ENCODE measurements around the gene LRP8. TPM values are rescaled to one million over a fixed set of nuclear protein-coding genes. Genes with fewer than 3 reads are reported as not detected.

The LRP8 gene
- total RNA-seq, 1 experiment from 2014 or later = 16.1 TPM

DNA sequence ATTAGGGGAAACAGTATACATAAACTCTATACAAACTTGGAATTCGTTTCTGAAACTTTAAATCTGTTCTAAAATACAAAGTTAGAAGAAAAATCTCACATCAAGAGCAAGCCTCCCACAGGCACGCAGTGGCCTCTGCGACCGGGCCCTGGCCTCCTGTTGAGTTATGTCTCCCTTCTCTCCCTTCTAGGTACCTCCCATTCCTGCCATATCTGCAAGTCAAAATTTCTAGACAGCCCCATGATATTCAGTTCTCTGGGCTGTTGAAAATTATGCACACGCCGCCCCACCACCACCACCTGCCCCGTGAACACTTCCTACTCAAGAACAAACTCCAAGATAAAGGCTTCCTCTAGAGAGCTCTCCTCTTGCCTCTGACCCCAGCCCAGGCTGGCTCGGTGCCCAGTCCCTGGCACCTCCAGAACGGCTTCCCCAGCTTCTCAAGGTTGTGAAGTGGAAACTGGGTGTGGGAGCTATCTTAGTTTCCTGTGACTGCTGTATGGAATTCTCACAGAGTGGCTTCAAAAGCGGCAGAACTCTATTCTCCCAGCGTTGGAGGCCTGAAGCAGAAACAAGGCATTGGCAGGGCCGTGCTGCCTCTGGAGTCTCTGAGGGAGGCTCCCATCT is 37.7 kb upstream of the LRP8 start:
- Histone ChIP-seq H3K27me3 (no peaks in the 10 kb centered on the region), H3K4me3 (no peak overlapping the region), H3K9me3 (no peaks in the 10 kb centered on the region), H3K36me3 (no peaks in the 10 kb centered on the region)
- no peak for DNase-seq

DNA sequence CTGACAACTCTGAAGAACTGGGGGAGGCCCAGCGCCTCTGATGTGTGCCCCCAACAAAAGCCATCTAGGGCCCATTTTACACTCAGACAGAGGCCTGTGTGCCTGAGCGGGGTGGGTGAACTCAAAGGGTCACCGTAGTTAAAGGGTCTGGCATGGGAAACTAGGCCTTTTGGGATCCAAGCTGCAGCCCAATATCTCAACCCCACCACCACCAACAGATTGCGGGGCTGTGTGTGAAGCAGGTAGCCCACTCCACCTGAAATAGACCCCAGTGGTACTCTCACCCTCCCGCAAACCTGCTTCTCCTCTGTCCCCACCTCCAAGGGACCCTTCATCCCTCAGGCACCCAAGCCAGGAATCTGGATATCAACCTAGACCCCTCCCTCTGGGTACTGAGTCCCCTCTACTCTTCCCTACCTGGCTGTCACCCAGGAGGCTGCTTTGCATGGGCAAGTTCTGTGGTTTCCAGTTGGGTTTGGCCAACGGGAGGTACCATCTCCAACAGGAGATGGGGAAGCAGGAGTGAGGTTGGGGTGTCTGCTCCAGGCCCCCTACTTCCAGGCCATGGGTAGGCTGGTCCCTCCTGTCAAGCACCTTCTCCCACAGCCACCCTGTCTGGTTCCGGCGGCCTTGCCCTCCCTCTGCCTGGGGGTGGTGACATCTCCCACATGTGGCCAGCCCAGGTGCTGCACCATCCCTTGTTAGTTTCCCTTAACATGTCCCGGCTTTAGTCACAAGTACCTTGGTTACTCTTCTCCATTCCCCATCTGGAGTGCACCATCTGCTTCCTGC is 35.2 kb upstream of the LRP8 start:
- Histone ChIP-seq H3K36me3 (no peaks in the 10 kb centered on the region), H3K4me3 (no peak overlapping the region), H3K9me3 (peaks cover 2% of the 10 kb centered on the region; the same call in 1 of the 2 replicates), H3K27me3 (no peaks in the 10 kb centered on the region)
- DNase-seq = no peak

DNA sequence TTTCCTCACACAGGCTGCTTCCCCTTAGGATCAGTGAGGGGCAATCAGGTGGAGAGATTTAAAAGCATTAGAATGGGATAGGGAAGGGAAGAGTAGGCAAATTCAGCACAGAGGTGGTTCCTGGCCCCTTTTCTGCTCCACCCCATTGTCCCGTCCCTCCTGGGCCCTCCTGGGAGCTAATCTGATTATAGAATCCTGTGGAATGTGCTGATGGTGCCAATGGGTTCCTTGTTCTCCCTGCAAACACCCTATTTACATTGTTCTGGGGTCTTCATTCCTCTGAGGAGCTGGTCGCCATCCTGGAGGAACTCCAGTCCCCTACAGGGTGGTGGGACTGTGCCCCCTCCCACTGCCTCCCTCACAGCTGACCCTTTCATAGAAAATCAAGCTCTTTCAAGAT is 34.4 kb upstream of the LRP8 start:
- H3K9me3 ChIP-seq = peaks cover 7% of the 10 kb centered on the region; the same call in 1 of the 2 replicates
- H3K36me3 ChIP-seq = no peaks in the 10 kb centered on the region
- H3K4me3 ChIP-seq = no peak overlapping the region
- H3K27me3 ChIP-seq = no peaks in the 10 kb centered on the region
- DNase-seq = no peak

DNA sequence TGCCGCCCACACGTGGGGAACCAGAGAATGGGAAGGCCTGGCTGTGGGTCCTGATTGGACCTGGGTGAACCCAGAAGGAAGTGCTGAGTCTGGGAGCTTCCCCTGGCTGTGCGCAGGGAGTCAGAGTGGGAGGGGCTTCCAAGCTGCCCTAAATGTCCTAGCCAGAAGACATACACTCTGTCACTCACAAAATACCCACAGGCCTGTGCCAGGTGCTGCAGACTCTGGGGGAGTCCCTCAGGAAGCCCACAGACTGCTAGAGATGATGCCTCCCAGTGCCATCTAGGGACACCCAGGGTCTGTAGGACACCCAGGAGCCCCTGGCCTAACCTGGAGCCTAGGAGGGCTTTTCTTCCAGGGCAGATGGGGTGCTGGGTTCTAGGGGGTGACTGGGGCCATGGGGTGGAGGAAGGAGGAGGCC is 33.7 kb upstream of the LRP8 start:
- Histone ChIP-seq H3K9me3 (peaks cover 14% of the 10 kb centered on the region), H3K27me3 (no peaks in the 10 kb centered on the region), H3K36me3 (no peaks in the 10 kb centered on the region), H3K4me3 (no peak overlapping the region)
- DNase-seq = no peak

DNA sequence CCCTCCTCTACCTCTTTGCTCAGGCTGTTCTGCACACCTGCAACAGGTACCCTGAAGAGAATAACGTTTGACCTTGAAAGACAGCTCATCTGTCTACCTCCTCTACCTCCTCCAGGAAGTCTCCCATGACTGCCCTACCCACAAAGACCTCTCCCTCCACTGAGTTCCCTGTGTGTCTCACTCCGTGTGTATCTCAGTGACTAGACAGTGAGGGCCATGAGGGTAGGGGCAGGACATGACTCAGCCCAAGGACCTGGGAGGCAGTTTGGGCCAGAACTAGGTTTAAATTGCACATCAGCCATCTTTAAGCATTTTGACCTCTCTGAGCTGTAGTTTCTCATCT is 32.0 kb upstream of the LRP8 start:
- no peaks in the 10 kb centered on the region for H3K36me3 ChIP-seq
- no peaks in the 10 kb centered on the region for H3K27me3 ChIP-seq
- no peak overlapping the region for H3K4me3 ChIP-seq
- H3K9me3 ChIP-seq = peaks cover 15% of the 10 kb centered on the region
- DNase-seq = no peak

DNA sequence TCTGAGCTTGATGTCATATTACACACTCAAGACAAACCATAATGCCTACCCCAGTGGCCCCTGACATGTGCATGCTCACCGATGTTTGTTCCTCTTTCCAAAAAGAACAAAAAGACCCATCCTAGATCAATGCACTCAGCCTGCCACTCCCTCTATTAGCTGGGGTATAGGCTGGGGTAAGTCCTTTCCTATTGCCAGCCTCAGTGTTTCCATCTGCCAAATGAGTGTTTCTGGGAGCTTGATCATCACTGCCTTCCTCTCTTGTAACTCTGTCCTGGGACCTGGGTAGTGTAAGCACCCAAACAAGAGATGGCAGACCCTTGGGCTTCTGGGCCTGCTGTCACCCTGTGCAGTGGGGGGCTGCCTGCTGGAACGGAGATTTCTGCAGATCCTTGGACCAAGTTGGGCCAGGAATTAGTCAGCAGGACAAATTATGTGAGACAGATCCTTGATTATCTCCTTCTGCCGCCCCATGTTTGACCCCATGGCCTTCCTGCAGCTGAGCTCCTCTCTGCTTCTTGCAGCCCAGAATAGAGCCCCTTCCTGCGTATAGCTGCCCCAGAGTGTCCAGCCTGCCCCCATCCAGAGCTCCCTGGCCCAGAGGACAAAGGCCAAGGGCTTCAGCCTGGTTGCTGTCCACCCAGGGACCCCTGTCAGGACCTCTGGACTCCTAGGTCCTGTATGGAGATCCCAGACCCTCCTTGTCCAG is 31.5 kb upstream of the LRP8 start:
- Histone ChIP-seq H3K4me3 (no peak overlapping the region), H3K36me3 (no peaks in the 10 kb centered on the region), H3K27me3 (no peaks in the 10 kb centered on the region), H3K9me3 (peaks cover 15% of the 10 kb centered on the region)
- no peak for DNase-seq

DNA sequence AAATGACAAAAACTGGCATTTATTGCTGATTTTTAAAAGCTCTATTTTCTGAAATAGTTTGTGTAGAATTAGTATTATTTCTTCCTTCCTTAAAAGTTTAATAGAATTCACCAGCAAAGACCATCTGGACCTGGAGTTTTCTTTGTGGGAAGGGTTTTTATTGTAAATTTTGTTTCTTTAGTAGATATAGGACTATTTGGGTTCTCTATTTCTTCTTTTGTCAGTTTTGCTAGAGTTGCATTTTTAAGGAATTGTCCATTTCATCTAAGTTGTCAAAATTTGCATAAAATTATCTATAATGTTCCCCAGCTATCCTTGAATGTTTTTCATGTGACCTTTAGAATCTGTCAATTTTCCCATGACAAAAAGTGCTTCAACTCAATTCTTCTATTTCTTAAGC is 28.8 kb upstream of the LRP8 start:
- Histone ChIP-seq H3K36me3 (no peaks in the 10 kb centered on the region), H3K4me3 (no peak overlapping the region), H3K9me3 (peaks cover 15% of the 10 kb centered on the region), H3K27me3 (no peaks in the 10 kb centered on the region)
- no peak for DNase-seq

DNA sequence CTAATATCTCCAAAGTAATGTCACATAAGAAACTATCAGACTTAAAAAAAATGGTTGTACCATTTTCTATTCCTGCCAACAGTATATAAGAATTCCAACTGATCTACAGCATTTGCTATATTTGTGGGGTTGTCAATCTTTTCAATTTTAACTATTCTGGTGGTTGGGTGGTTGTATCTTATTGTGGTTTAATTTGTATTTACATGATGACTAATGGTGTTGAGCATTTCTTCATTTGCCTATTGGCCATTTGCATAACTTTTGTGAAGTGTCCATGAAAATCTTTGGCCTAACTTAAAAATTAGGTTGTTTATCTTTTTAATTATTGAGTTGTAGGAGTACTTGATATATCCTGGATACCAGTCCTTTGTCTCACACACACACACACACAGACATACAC is 26.2 kb upstream of the LRP8 start:
- Histone ChIP-seq H3K4me3 (no peak overlapping the region), H3K27me3 (no peaks in the 10 kb centered on the region), H3K9me3 (peaks cover 15% of the 10 kb centered on the region), H3K36me3 (no peaks in the 10 kb centered on the region)
- no peak for DNase-seq

DNA sequence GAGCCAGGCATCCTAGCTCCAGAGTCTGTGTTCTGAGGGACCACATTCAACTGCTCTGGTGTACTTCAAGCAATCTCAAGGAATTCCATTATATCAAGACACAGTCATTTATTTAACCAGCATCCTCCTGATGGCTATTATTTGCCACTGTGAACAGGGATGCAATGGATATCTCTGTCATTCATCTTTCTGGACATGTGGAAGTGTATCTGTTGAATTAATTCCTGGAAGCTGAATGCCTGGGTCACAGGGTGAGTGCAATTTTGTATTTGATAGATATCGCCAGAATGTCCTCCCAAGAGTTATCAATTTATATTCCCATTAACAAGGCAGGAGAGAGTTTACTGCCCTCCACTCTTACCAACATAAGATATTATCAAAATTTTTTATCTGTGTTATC is 24.7 kb upstream of the LRP8 start:
- Histone ChIP-seq H3K27me3 (no peaks in the 10 kb centered on the region), H3K9me3 (peaks cover 11% of the 10 kb centered on the region), H3K4me3 (no peak overlapping the region), H3K36me3 (no peaks in the 10 kb centered on the region)
- no peak for DNase-seq

DNA sequence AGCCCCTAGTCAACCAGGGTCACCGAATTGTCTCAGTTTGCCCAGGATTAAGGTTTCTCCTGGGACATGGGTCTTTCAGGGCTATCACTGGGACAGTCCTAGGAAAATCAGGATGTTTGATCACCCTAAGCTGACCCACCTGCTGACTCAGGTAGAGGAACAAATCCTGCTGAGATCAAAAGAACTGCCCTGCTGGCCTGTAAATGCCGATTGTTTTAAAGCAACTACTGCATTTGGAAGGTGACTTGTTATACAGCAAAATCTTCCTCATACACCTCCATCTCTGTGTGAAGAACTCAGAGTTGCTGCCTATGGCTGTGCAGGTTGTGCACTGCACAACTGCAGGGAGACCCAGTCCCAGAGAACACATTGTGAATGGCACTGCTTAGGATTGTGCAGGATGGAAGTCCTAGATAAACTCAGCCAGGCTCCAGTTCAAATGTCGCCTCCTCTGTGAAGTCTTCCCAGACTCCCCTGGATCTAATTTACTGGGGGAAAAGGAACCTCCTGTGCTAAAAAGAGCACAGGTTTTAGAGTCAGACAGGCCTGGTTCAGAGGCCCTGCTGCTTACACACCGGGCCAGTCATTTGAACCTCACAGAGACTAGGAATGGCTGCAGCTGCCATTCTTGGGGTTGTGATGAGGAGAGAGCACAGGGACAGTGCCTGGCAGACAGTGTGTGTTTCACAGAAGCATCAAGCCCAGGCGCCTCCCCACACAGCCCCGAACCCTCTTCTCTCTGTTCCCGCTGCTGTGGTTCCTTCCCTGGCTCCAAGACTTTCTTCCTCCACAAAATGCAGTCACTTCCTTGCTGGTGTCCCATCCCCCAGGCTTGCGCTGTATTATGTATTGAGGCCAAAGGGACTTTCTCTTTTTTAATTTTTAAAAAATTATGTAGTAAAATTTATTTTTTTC is 23.2 kb upstream of the LRP8 start:
- Histone ChIP-seq H3K4me3 (no peak overlapping the region), H3K27me3 (no peaks in the 10 kb centered on the region), H3K36me3 (no peaks in the 10 kb centered on the region), H3K9me3 (no peaks in the 10 kb centered on the region; the same call in 1 of the 2 replicates)
- no peak for DNase-seq

DNA sequence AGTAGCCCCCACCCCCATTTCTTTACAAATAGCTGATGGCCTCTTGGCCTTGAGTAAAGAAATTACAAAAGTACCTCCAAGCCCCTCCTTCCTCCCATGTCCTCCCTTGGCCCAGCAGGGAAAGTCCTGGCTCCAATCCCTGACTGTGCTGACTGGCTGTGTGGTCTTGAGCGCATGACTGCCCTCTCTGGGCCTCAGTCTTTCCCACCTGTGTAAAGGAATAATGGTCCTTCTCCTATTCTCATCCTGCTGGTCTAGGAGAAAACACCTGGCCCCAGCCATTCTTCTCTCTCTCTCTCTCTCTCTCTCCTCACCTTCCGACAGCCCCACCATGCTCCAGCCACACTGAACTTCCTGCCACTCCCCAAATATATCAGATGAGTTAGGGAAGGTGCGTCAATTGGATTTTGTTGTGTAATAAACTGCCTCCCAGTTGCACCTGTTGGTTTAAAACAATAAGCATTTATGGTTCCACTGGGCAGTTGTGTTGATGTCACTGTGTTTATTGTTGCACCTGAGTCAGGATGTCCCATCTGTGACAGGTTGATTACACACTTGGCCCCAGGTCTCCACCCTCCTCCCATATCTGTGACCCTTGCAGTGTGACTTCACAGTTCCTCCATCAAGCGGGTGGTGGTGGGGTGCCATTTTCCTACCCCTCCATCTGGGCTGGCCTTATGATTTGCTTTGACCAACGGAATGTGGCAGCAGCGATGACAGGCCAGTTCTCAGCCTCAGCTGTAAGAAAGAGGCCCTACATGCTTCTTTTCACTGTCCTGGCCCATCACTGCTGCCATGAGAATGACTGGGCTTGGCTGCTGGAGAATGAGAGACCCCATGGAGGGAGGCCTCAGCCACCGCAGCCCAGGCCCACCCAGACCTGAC is 22.3 kb upstream of the LRP8 start:
- DNase-seq = no peak
- Histone ChIP-seq H3K4me3 (no peak overlapping the region), H3K9me3 (no peaks in the 10 kb centered on the region), H3K27me3 (no peaks in the 10 kb centered on the region), H3K36me3 (no peaks in the 10 kb centered on the region)

DNA sequence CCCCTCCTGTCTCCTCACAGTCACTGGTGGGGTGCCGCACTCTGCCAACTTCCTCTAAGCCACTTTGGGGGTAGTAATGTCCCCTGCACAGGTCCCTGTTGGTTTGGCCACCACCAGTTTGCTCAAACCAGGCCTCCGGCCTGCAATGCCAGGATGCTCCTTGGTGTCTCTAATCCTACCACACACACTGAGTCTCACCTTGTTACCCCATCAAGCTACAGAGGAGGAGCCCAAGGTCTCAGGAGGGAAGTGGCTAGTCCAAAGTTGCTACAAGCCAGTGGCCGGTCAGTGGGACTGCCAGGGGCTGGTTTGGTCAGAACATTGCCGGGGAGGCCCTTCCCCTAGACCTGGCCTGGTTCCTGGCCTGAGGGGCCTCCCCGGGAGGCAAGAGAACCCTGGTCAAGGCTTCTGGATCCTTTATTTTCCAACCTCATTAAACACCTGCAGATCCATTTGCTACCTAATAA is 21.5 kb upstream of the LRP8 start:
- Histone ChIP-seq H3K4me3 (no peak overlapping the region), H3K27me3 (no peaks in the 10 kb centered on the region), H3K36me3 (no peaks in the 10 kb centered on the region), H3K9me3 (no peaks in the 10 kb centered on the region)
- no peak for DNase-seq

DNA sequence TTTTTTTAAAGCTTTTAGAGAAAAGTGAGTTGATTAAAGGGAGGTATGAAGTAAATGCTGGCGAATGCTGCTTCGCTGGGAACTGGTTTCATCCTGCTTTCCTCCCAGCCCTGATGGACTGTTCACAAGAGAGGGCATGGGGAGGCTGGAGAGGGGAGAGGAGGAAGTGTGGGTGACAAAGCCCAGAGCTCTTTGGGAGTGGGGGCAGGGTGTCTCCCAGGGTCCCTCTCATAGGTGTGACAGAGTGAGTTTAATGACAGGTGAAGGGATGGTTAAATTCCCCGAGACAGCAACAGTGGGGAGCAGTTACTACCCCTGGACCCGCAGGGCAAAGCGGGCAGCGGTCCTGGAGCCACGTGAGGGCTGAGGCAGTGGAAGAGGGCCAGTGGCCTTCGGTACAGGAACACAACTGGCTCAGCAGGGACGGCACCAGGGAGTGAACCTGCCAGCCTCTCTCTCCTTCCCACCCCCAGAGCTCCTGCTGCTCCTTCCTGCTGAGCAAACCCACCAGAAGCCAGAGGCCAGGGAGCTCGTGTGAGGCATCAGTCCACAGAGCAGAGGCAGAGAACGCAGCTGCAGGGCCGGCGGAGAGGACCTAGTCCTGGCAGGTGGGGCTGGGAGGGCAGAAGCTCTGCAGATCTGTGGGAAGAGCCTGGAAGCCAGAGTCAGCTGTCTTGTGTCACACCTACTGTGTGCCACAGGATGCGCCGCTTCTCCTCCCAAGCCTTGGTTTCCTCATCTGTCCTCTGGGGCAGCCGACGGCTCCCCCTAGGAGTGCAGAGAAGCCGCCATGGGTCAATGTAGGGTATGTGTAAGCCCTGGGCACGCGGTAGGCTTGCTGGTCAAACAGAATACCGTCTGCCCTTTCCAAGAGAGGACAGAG is 20.9 kb upstream of the LRP8 start:
- no peaks in the 10 kb centered on the region for H3K27me3 ChIP-seq
- no peak for DNase-seq
- no peaks in the 10 kb centered on the region for H3K9me3 ChIP-seq
- H3K36me3 ChIP-seq = no peaks in the 10 kb centered on the region
- H3K4me3 ChIP-seq = no peak overlapping the region

DNA sequence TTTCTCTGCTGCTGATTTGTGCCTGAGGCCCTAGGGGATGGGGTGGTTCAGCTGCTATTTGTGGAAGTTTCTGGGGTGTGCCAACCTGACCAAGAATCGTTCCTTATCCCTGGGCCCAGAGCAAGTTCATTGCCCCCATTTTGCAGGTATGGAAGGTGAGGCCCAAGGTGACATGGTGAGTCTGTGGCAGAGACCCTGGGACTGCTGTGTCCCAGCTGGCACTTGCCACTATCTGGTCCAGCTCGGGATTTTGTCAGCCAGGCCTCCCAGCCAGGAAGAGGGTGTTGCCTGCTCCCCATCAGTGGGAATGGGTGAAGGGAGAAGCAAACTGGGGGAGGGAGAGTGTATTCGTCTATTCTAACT is 18.9 kb upstream of the LRP8 start:
- Histone ChIP-seq H3K9me3 (no peaks in the 10 kb centered on the region), H3K4me3 (no peak overlapping the region), H3K36me3 (no peaks in the 10 kb centered on the region), H3K27me3 (no peaks in the 10 kb centered on the region)
- DNase-seq = no peak

All from MG63 (cell line).